Measurements from ENCODE around the gene C4BPA.

DNA sequence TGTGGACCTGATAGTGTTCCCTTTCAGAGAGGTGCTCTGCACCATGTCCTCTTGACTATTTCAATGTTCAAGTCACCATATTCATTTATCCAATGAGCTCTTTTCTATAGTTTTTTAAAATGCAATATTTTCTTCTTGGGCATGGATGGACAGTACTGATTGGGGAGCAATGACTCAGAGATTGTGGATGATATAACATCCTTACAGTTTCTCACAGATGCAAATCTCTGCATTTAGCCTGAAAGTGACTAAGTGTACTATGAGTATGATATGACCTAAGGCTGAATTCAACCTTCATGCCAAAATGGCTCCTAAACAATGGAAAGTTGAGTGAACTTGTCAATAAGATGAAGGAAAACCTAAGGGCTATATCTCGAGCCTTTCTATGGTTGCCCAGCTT is 36.5 kb downstream of the C4BPA start:
- TF ChIP-seq, protein P1, sequence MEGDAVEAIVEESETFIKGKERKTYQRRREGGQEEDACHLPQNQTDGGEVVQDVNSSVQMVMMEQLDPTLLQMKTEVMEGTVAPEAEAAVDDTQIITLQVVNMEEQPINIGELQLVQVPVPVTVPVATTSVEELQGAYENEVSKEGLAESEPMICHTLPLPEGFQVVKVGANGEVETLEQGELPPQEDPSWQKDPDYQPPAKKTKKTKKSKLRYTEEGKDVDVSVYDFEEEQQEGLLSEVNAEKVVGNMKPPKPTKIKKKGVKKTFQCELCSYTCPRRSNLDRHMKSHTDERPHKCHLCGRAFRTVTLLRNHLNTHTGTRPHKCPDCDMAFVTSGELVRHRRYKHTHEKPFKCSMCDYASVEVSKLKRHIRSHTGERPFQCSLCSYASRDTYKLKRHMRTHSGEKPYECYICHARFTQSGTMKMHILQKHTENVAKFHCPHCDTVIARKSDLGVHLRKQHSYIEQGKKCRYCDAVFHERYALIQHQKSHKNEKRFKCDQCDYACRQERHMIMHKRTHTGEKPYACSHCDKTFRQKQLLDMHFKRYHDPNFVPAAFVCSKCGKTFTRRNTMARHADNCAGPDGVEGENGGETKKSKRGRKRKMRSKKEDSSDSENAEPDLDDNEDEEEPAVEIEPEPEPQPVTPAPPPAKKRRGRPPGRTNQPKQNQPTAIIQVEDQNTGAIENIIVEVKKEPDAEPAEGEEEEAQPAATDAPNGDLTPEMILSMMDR (tag by site-specific recombination; IDR thresholded peaks at IDR 0.05) = no peak
- TF ChIP-seq ZFHX2 (tag by site-specific recombination; conservative IDR thresholded peaks at IDR 0.05) = no peak
- no peak for TF ChIP-seq ZNF24 (tag by site-specific recombination; IDR thresholded peaks at IDR 0.05)
- TF ChIP-seq ZNF624 (tag by site-specific recombination; IDR thresholded peaks at IDR 0.05) = no peak
- no peak for TF ChIP-seq ZBTB17 (tag by site-specific recombination; IDR thresholded peaks at IDR 0.05)
- TF ChIP-seq YY2 (tag by site-specific recombination; IDR thresholded peaks at IDR 0.05) = no peak
- TF ChIP-seq, protein P2, sequence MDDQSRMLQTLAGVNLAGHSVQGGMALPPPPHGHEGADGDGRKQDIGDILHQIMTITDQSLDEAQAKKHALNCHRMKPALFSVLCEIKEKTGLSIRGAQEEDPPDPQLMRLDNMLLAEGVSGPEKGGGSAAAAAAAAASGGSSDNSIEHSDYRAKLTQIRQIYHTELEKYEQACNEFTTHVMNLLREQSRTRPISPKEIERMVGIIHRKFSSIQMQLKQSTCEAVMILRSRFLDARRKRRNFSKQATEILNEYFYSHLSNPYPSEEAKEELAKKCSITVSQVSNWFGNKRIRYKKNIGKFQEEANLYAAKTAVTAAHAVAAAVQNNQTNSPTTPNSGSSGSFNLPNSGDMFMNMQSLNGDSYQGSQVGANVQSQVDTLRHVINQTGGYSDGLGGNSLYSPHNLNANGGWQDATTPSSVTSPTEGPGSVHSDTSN (CRISPR knock-in tag; IDR thresholded peaks at IDR 0.05) = no peak
- TF ChIP-seq, protein P3, sequence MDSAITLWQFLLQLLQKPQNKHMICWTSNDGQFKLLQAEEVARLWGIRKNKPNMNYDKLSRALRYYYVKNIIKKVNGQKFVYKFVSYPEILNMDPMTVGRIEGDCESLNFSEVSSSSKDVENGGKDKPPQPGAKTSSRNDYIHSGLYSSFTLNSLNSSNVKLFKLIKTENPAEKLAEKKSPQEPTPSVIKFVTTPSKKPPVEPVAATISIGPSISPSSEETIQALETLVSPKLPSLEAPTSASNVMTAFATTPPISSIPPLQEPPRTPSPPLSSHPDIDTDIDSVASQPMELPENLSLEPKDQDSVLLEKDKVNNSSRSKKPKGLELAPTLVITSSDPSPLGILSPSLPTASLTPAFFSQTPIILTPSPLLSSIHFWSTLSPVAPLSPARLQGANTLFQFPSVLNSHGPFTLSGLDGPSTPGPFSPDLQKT (IDR thresholded peaks at IDR 0.05; ENCODE audit: borderline replicate concordance, low read depth, low read length) = no peak
- no peak for TF ChIP-seq ZNF843 (tag by site-specific recombination; IDR thresholded peaks at IDR 0.05)
- TF ChIP-seq ZNF510 (tag by site-specific recombination; IDR thresholded peaks at IDR 0.05; ENCODE audit: insufficient replicate concordance) = no peak
- TF ChIP-seq SP2 (tag by site-specific recombination; IDR thresholded peaks at IDR 0.05) = no peak
- TF ChIP-seq, protein P4, sequence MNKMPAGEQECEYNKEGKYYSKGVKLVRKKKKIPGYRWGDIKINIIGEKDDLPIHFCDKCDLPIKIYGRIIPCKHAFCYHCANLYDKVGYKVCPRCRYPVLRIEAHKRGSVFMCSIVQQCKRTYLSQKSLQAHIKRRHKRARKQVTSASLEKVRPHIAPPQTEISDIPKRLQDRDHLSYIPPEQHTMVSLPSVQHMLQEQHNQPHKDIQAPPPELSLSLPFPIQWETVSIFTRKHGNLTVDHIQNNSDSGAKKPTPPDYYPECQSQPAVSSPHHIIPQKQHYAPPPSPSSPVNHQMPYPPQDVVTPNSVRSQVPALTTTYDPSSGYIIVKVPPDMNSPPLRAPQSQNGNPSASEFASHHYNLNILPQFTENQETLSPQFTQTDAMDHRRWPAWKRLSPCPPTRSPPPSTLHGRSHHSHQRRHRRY (tag by site-specific recombination; IDR thresholded peaks at IDR 0.05) = no peak
- TF ChIP-seq ZEB2 (tag by site-specific recombination; IDR thresholded peaks at IDR 0.05) = no peak

Measured in HEK293 (cell line).